A673 (cell line): ENCODE measurements around the gene SLC35F6. TPM values are rescaled to one million over a fixed set of nuclear protein-coding genes. Genes with fewer than 3 reads are reported as not detected.

Experiments used
- BruUV-seq: library from RNA; stranded (reverse); fragments of 400-500 nt; replicated peaks from 2 replicates; lab custom pipeline; 2021; lab: Mats Ljungman, UMichigan
- CTCF ChIA-PET: fragments of 300-600 bp; sonication (Branson Sonifier 250); formaldehyde crosslinking; loops from one replicate; lab custom pipeline; 2022; ENCODE audit warnings: antibody characterized with exemption; lab: Charles Lee
- POLR2A ChIA-PET: fragments of 300-600 bp; sonication (Branson Sonifier 250); formaldehyde crosslinking; loops from one replicate; lab custom pipeline; 2022; ENCODE audit warnings: antibody characterized with exemption; ENCODE audit not compliant: low non-redundant PET; lab: Charles Lee
- DNase-seq: peaks from one replicate; pipeline ENCODE4 v3.0.0-alpha.2; 2015; ENCODE audit warnings: low spot score
- H3K27ac ChIP-seq: fragments of 200-600 bp; sonication (generic); 2 replicates; pipeline ENCODE4 v1.5.1; 2016; ENCODE audit warnings: mixed run types, low read depth, mild to moderate bottlenecking, mixed read lengths, antibody characterized with exemption, low read length; ENCODE audit not compliant: poor library complexity, severe bottlenecking
- H3K27me3 ChIP-seq: fragments of 200-600 bp; sonication (generic); replicated peaks from 2 replicates; pipeline ENCODE4 v1.6.1; 2017; ENCODE audit warnings: mixed run types, low read depth, mild to moderate bottlenecking, mixed read lengths, antibody characterized with exemption, low read length; ENCODE audit not compliant: insufficient read depth, poor library complexity
- H3K36me3 ChIP-seq: fragments of 200-600 bp; sonication (generic); 2 replicates; pipeline ENCODE4 v1.6.1; 2016; ENCODE audit warnings: mixed run types, mild to moderate bottlenecking, mixed read lengths, antibody characterized with exemption, low read length; ENCODE audit not compliant: insufficient read depth, poor library complexity, severe bottlenecking
- H3K4me1 ChIP-seq: fragments of 200-600 bp; sonication (generic); 2 replicates; pipeline ENCODE4 v1.6.1; 2017; ENCODE audit warnings: mixed run types, mild to moderate bottlenecking, mixed read lengths, antibody characterized with exemption, low read length; ENCODE audit not compliant: insufficient read depth, poor library complexity, severe bottlenecking
- H3K4me3 ChIP-seq: fragments of 200-600 bp; sonication (generic); 2 replicates; pipeline ENCODE4 v1.5.1; 2016; ENCODE audit warnings: low read depth, mixed run types, mild to moderate bottlenecking, mixed read lengths, low read length; ENCODE audit not compliant: poor library complexity, severe bottlenecking
- H3K9me3 ChIP-seq: fragments of 200-600 bp; sonication (generic); 2 replicates; pipeline ENCODE4 v1.6.1; 2016; ENCODE audit warnings: mixed run types, low read depth, mild to moderate bottlenecking, mixed read lengths, antibody characterized with exemption, low read length; ENCODE audit not compliant: poor library complexity, severe bottlenecking
- EZH2 ChIP-seq: fragments of 200-600 bp; sonication (generic); IDR thresholded peaks from 2 replicates; pipeline ENCODE4 v1.6.1; 2017; ENCODE audit warnings: borderline replicate concordance, low read depth, mild to moderate bottlenecking, mixed read lengths, antibody characterized with exemption, low read length; ENCODE audit not compliant: poor library complexity, severe bottlenecking
- intact Hi-C: fragments of 100-400 bp; cut with micrococcal nuclease; formaldehyde crosslinking; loops from one replicate; pipeline ENCODE4 v1.10.0; 2022; ENCODE audit not compliant: unreplicated experiment
- total RNA-seq: library from RNA; stranded (reverse); gene quantifications from 2 replicates; pipeline ENCODE4 v1.2.3, GENCODE V29; 2021
- TF ChIP-seq, protein P1 (sequence below): fragments of 300-800, 200-600 bp; sonication (generic); conservative IDR thresholded peaks from 2 replicates; pipeline ENCODE4 v1.5.1; 2017; ENCODE audit warnings: low read depth, mild to moderate bottlenecking, antibody characterized with exemption, low read length, moderate library complexity, mixed read lengths

The SLC35F6 gene
- total RNA-seq, 1 experiment from 2014 or later: 33.2 TPM

DNA sequence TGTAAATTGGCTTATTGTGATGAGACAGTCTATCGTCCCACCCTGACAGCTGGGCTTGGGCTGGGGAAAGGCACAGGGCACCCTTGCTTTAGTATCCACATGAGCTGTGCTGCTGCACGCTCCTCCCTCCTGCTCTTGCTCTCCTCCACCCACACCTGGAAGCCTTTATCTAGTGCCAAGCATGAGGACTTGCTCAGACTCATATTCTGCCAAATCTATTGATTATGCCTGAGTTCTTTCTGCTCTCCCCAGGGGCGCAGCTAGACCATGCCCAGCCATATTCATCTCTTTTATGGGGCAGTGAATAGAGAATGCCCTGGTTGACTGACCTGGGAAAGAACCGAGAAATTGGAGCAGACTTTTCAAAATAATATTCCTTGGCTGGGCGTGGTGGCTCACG lies 54.9 kb downstream of the SLC35F6 start:
- no peaks in the 10 kb centered on the region for H3K4me1 ChIP-seq
- no TSS peak for BruUV-seq
- H3K27ac ChIP-seq: no peak overlapping the region
- intact Hi-C loops: no loop called here
- H3K36me3 ChIP-seq: no peaks in the 10 kb centered on the region
- H3K4me3 ChIP-seq: no peak overlapping the region
- POLR2A ChIA-PET: no interaction called here
- CTCF ChIA-PET: no interaction called here
- H3K9me3 ChIP-seq: no peaks in the 10 kb centered on the region
- TF ChIP-seq EZH2: no peak
- TF ChIP-seq, protein P1, sequence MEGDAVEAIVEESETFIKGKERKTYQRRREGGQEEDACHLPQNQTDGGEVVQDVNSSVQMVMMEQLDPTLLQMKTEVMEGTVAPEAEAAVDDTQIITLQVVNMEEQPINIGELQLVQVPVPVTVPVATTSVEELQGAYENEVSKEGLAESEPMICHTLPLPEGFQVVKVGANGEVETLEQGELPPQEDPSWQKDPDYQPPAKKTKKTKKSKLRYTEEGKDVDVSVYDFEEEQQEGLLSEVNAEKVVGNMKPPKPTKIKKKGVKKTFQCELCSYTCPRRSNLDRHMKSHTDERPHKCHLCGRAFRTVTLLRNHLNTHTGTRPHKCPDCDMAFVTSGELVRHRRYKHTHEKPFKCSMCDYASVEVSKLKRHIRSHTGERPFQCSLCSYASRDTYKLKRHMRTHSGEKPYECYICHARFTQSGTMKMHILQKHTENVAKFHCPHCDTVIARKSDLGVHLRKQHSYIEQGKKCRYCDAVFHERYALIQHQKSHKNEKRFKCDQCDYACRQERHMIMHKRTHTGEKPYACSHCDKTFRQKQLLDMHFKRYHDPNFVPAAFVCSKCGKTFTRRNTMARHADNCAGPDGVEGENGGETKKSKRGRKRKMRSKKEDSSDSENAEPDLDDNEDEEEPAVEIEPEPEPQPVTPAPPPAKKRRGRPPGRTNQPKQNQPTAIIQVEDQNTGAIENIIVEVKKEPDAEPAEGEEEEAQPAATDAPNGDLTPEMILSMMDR: no peak
- no peaks in the 10 kb centered on the region for H3K27me3 ChIP-seq
- DNase-seq: no peak

DNA sequence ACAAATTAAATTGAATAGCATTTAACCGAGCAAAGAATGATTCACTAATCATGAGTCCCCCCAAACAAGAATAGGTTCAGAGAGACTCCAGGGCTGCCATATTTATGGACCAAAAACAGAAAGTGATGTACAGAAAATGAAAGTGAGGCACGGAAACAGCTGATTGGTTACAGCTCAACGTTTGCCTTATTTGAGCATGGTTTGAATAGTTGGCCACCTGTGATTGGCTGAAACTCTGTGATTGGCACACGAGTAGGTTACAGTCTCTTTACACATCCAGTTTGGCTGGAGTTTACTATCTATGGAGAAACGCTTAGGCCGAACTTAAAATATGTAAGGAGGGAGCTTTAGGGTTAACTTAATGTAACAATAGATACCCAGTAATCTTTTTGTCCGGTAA lies 56.8 kb downstream of the SLC35F6 start:
- intact Hi-C loops: no loop called here
- Histone ChIP-seq H3K9me3 (no peaks in the 10 kb centered on the region), H3K27ac (no peak overlapping the region), H3K4me3 (no peak overlapping the region), H3K36me3 (no peaks in the 10 kb centered on the region), H3K4me1 (no peaks in the 10 kb centered on the region), H3K27me3 (no peaks in the 10 kb centered on the region)
- no TSS peak for BruUV-seq
- no peak for DNase-seq
- no peak for TF ChIP-seq EZH2
- TF ChIP-seq, protein P1: no peak
- CTCF ChIA-PET: interaction anchor here (0.6 kb wide), 1 partner anchor 121 kb away, joined by 3 read pairs; no protein-coding TSS in a partner anchor
- POLR2A ChIA-PET: no interaction called here

DNA sequence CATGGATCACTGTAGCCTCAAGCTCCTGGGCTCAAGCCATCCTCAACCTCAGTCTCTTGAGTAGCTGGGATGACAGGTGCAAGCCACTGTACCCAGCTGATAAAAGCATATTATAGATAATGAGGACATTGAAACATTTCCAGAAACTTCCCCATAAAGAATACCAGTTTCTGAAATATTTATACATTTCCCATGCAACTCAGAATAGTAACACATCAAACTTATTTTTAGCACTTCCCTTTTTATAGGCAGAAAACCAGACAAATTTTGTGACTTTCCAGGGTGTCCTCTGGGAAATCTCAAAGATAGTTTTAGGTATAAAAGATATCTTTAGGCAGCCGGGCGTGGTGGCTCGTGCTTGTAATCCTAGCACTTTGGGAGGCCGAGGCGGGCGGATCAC lies 58.8 kb downstream of the SLC35F6 start:
- ChIA-PET POLR2A (no interaction called here), CTCF (no interaction called here)
- TF ChIP-seq, protein P1: no peak
- no peak for TF ChIP-seq EZH2

More for the DNA sequence above, 58.8 kb downstream of the SLC35F6 start:
- no peak overlapping the region for H3K27ac ChIP-seq
- no peak overlapping the region for H3K4me3 ChIP-seq
- intact Hi-C loops: no loop called here
- BruUV-seq: no TSS peak
- no peaks in the 10 kb centered on the region for H3K4me1 ChIP-seq
- DNase-seq: no peak
- H3K9me3 ChIP-seq: no peaks in the 10 kb centered on the region
- H3K27me3 ChIP-seq: no peaks in the 10 kb centered on the region
- no peaks in the 10 kb centered on the region for H3K36me3 ChIP-seq

Other genes with a start within 250 kb of the SLC35F6 start
- not detected in 2 replicates for gene CIB4, start 122.9 kb upstream of the SLC35F6 start, total RNA-seq
- gene KCNK3, start 71.6 kb upstream of the SLC35F6 start, total RNA-seq: 0.13 and 0.31 TPM in 2 replicates
- gene CENPA, start 21.8 kb downstream of the SLC35F6 start, total RNA-seq: 59.2 and 66.3 TPM in 2 replicates
- gene DPYSL5, start 83.8 kb downstream of the SLC35F6 start, total RNA-seq: 110 and 111 TPM in 2 replicates
- gene MAPRE3, start 206.4 kb downstream of the SLC35F6 start, total RNA-seq: 8.4 and 9.0 TPM in 2 replicates